Loucy (cell line): Measurements from ENCODE around the gene TRPM5.

Experiments used
- EZH2phosphoT487 ChIP-seq: fragments of 200-600 bp; IDR thresholded peaks from 2 replicates; pipeline ENCODE4 v1.6.1; 2018; ENCODE audit warnings: antibody characterized with exemption, mild to moderate bottlenecking, moderate library complexity, borderline replicate concordance
- TF ChIP-seq, protein P1 (sequence below): fragments of 200-600 bp; sonication (generic); conservative IDR thresholded peaks from 2 replicates; pipeline ENCODE4 v1.5.1; 2014; ENCODE audit warnings: mild to moderate bottlenecking, antibody characterized with exemption, low read length

- TF ChIP-seq, protein P1, sequence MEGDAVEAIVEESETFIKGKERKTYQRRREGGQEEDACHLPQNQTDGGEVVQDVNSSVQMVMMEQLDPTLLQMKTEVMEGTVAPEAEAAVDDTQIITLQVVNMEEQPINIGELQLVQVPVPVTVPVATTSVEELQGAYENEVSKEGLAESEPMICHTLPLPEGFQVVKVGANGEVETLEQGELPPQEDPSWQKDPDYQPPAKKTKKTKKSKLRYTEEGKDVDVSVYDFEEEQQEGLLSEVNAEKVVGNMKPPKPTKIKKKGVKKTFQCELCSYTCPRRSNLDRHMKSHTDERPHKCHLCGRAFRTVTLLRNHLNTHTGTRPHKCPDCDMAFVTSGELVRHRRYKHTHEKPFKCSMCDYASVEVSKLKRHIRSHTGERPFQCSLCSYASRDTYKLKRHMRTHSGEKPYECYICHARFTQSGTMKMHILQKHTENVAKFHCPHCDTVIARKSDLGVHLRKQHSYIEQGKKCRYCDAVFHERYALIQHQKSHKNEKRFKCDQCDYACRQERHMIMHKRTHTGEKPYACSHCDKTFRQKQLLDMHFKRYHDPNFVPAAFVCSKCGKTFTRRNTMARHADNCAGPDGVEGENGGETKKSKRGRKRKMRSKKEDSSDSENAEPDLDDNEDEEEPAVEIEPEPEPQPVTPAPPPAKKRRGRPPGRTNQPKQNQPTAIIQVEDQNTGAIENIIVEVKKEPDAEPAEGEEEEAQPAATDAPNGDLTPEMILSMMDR, result no peak
- no peak for TF ChIP-seq EZH2phosphoT487
These were observed 48.5 kb downstream of the TRPM5 start for GRCh38 chr11:2395856-2396255.
